ENCODE results near the gene MAP1LC3A. TPM values are rescaled to one million over a fixed set of nuclear protein-coding genes. Genes with fewer than 3 reads are reported as not detected.

Gene MAP1LC3A
- total RNA-seq, 1 donor from 2014 or later = 3.6 TPM

GRCh38 chr20:34579979-34580940 lies 21.7 kb downstream of the MAP1LC3A start:
- Mint-ChIP-seq H3K27ac (peak overlapping the region; percentile 89), H3K9me3 (no peaks in the 10 kb centered on the region), H3K36me3 (ENCODE audit: low read depth) (peaks cover 17% of the 10 kb centered on the region), H3K27me3 (no peaks in the 10 kb centered on the region), H3K4me3 (peak overlapping the region; percentile 42), H3K4me1 (peaks cover 35% of the 10 kb centered on the region)
- intact Hi-C loops (cut with micrococcal nuclease) = loop anchor here (5.0 kb wide), 1 partner anchor 127 kb away; no protein-coding TSS in a partner anchor
- peak; percentile 83 for DNase-seq

GRCh38 chr20:34581341-34582184 lies 23.0 kb downstream of the MAP1LC3A start:
- peaks cover 35% of the 10 kb centered on the region for H3K4me1 Mint-ChIP-seq
- peak overlapping the region; percentile 89 for H3K27ac Mint-ChIP-seq
- peaks cover 21% of the 10 kb centered on the region for H3K36me3 Mint-ChIP-seq (ENCODE audit: low read depth)
- H3K9me3 Mint-ChIP-seq = no peaks in the 10 kb centered on the region
- DNase-seq = peak; percentile 72
- no peaks in the 10 kb centered on the region for H3K27me3 Mint-ChIP-seq
- intact Hi-C loops (cut with micrococcal nuclease) = loop anchor here (5.0 kb wide), 1 partner anchor 126 kb away; no protein-coding TSS in a partner anchor
- H3K4me3 Mint-ChIP-seq = peak overlapping the region; percentile 33

- Mint-ChIP-seq H3K36me3 (ENCODE audit: low read depth) (peaks cover 21% of the 10 kb centered on the region), H3K4me3 (peak overlapping the region; percentile 26), H3K4me1 (peaks cover 35% of the 10 kb centered on the region), H3K27ac (peak overlapping the region; percentile 89), H3K9me3 (no peaks in the 10 kb centered on the region), H3K27me3 (no peaks in the 10 kb centered on the region)
- DNase-seq = no peak
- intact Hi-C loops (cut with micrococcal nuclease) = loop anchor here (5.0 kb wide), 1 partner anchor 125 kb away; no protein-coding TSS in a partner anchor
These were observed 23.7 kb downstream of the MAP1LC3A start for GRCh38 chr20:34582221-34582620.

- H3K36me3 Mint-ChIP-seq (ENCODE audit: low read depth) = peaks cover 26% of the 10 kb centered on the region
- no peaks in the 10 kb centered on the region for H3K9me3 Mint-ChIP-seq
- no peaks in the 10 kb centered on the region for H3K27me3 Mint-ChIP-seq
- no peak for DNase-seq
- H3K27ac Mint-ChIP-seq = peak overlapping the region; percentile 20
- H3K4me1 Mint-ChIP-seq = peaks cover 35% of the 10 kb centered on the region
- no peak overlapping the region for H3K4me3 Mint-ChIP-seq
- intact Hi-C loops (cut with micrococcal nuclease) = loop anchor here (5.0 kb wide), 1 partner anchor 124 kb away; no protein-coding TSS in a partner anchor
These were observed 24.4 kb downstream of the MAP1LC3A start for GRCh38 chr20:34582911-34583310.

GRCh38 chr20:34583544-34583943 lies 25.0 kb downstream of the MAP1LC3A start:
- H3K27me3 Mint-ChIP-seq = no peaks in the 10 kb centered on the region
- DNase-seq = no peak
- no peaks in the 10 kb centered on the region for H3K9me3 Mint-ChIP-seq
- peak overlapping the region; percentile 20 for H3K27ac Mint-ChIP-seq
- peaks cover 26% of the 10 kb centered on the region for H3K36me3 Mint-ChIP-seq (ENCODE audit: low read depth)
- H3K4me3 Mint-ChIP-seq = no peak overlapping the region
- intact Hi-C loops (cut with micrococcal nuclease) = loop anchor here (5.0 kb wide), 1 partner anchor 124 kb away; no protein-coding TSS in a partner anchor
- H3K4me1 Mint-ChIP-seq = peaks cover 31% of the 10 kb centered on the region

GRCh38 chr20:34585019-34585418 lies 26.5 kb downstream of the MAP1LC3A start:
- H3K4me3 Mint-ChIP-seq = no peak overlapping the region
- DNase-seq = no peak
- H3K36me3 Mint-ChIP-seq (ENCODE audit: low read depth) = peaks cover 26% of the 10 kb centered on the region
- H3K9me3 Mint-ChIP-seq = no peaks in the 10 kb centered on the region
- H3K4me1 Mint-ChIP-seq = peaks cover 25% of the 10 kb centered on the region
- H3K27ac Mint-ChIP-seq = peak overlapping the region; percentile 25
- no peaks in the 10 kb centered on the region for H3K27me3 Mint-ChIP-seq
- intact Hi-C loops (cut with micrococcal nuclease) = no loop called here

GRCh38 chr20:34586488-34587163 lies 28.1 kb downstream of the MAP1LC3A start:
- intact Hi-C loops (cut with micrococcal nuclease) = no loop called here
- Mint-ChIP-seq H3K27ac (no peak overlapping the region), H3K27me3 (no peaks in the 10 kb centered on the region), H3K9me3 (no peaks in the 10 kb centered on the region), H3K4me3 (no peak overlapping the region), H3K36me3 (ENCODE audit: low read depth) (peaks cover 12% of the 10 kb centered on the region), H3K4me1 (peaks cover 10% of the 10 kb centered on the region)
- no peak for DNase-seq

GRCh38 chr20:34595377-34596184 lies 37.1 kb downstream of the MAP1LC3A start:
- Mint-ChIP-seq H3K36me3 (ENCODE audit: low read depth) (peaks cover 2% of the 10 kb centered on the region), H3K27me3 (no peaks in the 10 kb centered on the region), H3K9me3 (no peaks in the 10 kb centered on the region), H3K4me3 (no peak overlapping the region), H3K27ac (no peak overlapping the region), H3K4me1 (no peaks in the 10 kb centered on the region)
- intact Hi-C loops (cut with micrococcal nuclease) = no loop called here
- DNase-seq = no peak

- Mint-ChIP-seq H3K27me3 (no peaks in the 10 kb centered on the region), H3K4me1 (no peaks in the 10 kb centered on the region), H3K36me3 (ENCODE audit: low read depth) (peaks cover 2% of the 10 kb centered on the region)
These were observed 42.6 kb downstream of the MAP1LC3A start for GRCh38 chr20:34600892-34601653.

GRCh38 chr20:34604980-34605788 lies 46.7 kb downstream of the MAP1LC3A start:
- Mint-ChIP-seq H3K4me3 (no peak overlapping the region), H3K4me1 (no peaks in the 10 kb centered on the region), H3K27me3 (no peaks in the 10 kb centered on the region), H3K27ac (no peak overlapping the region), H3K36me3 (ENCODE audit: low read depth) (no peaks in the 10 kb centered on the region), H3K9me3 (no peaks in the 10 kb centered on the region)
- intact Hi-C loops (cut with micrococcal nuclease) = no loop called here
- DNase-seq = no peak

More at GRCh38 chr20:34600892-34601653, 42.6 kb downstream of the MAP1LC3A start:
- H3K4me3 Mint-ChIP-seq = no peak overlapping the region
- no peaks in the 10 kb centered on the region for H3K9me3 Mint-ChIP-seq
- intact Hi-C loops (cut with micrococcal nuclease) = no loop called here
- H3K27ac Mint-ChIP-seq = no peak overlapping the region
- no peak for DNase-seq

- intact Hi-C loops (cut with micrococcal nuclease) = no loop called here
- Mint-ChIP-seq H3K9me3 (peaks cover 2% of the 10 kb centered on the region), H3K36me3 (ENCODE audit: low read depth) (peaks cover 2% of the 10 kb centered on the region), H3K4me1 (no peaks in the 10 kb centered on the region), H3K27ac (no peak overlapping the region), H3K4me3 (no peak overlapping the region), H3K27me3 (no peaks in the 10 kb centered on the region)
- DNase-seq = no peak
These were observed 48.5 kb downstream of the MAP1LC3A start for GRCh38 chr20:34607066-34607465.

Data from activated CD4-positive, alpha-beta T cell treated with anti-CD3 and anti-CD28 coated beads, Interleukin-2, amount 10 ng/mL, durations not matched to agents 24 days and 14 days (primary cell).